ENCODE measurements around the gene TINAG.

GRCh38 chr6:54366667-54367327 lies 58.6 kb downstream of the TINAG start:
- TF ChIP-seq, protein P1, sequence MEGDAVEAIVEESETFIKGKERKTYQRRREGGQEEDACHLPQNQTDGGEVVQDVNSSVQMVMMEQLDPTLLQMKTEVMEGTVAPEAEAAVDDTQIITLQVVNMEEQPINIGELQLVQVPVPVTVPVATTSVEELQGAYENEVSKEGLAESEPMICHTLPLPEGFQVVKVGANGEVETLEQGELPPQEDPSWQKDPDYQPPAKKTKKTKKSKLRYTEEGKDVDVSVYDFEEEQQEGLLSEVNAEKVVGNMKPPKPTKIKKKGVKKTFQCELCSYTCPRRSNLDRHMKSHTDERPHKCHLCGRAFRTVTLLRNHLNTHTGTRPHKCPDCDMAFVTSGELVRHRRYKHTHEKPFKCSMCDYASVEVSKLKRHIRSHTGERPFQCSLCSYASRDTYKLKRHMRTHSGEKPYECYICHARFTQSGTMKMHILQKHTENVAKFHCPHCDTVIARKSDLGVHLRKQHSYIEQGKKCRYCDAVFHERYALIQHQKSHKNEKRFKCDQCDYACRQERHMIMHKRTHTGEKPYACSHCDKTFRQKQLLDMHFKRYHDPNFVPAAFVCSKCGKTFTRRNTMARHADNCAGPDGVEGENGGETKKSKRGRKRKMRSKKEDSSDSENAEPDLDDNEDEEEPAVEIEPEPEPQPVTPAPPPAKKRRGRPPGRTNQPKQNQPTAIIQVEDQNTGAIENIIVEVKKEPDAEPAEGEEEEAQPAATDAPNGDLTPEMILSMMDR (conservative IDR thresholded peaks at IDR 0.05 in 1 of 2, IDR thresholded peaks at IDR 0.05 in 1 of 2; ENCODE audit: low read depth in 1 of 2, low read length in 2 of 2), result no peak
- no peak for TF ChIP-seq EZH2 (IDR thresholded peaks at IDR 0.05; ENCODE audit: low read length, missing control alignments)
